HCT116 (cell line): ENCODE measurements around the gene UBTD2. TPM values are rescaled to one million over a fixed set of nuclear protein-coding genes. Genes with fewer than 3 reads are reported as not detected.

Experiments
- ATAC-seq: fragments of 200-7000 bp; cut with Tn5 transposase; 2 replicates; pipeline ENCODE4 v1.9.1; 2020; ENCODE audit warnings: mild to moderate bottlenecking, moderate library complexity
- BruUV-seq: library from RNA; stranded (reverse); fragments of 400-500 nt; replicated peaks from 2 replicates; lab custom pipeline; 2021; lab: Mats Ljungman, UMichigan
- CTCF ChIA-PET: fragments of 300-600 bp; sonication (Branson Sonifier 250); formaldehyde crosslinking; loops from one replicate; lab custom pipeline; 2021; ENCODE audit warnings: antibody characterized with exemption; lab: Charles Lee
- POLR2A ChIA-PET: fragments of 300-600, 350-600 bp; sonication (Branson Sonifier 250); formaldehyde crosslinking; loops from one replicate; lab custom pipeline; 2021; ENCODE audit warnings: antibody characterized with exemption; lab: Charles Lee
- RAD21 ChIA-PET, 2 experiments: fragments of 300-600 bp; sonication (Branson Sonifier 250); formaldehyde crosslinking; loops; one replicate each; lab custom pipeline; 2023; ENCODE audit warnings: low total read pairs in 2 of 2; ENCODE audit not compliant: uncharacterized antibody in 2 of 2, unreplicated experiment in 2 of 2, low non-redundant PET in 1 of 2; lab: Charles Lee
- DNase-seq: peaks from one replicate; pipeline ENCODE4 v3.0.0-alpha.2; 2010; ENCODE audit warnings: low read depth, low spot score
- H2AFZ ChIP-seq: fragments of 200-600 bp; shearing (Covaris generic), sonication (generic); 2 replicates; pipeline ENCODE4 v1.6.1; 2017; ENCODE audit warnings: low read depth, mixed run types, mixed read lengths, antibody characterized with exemption, low read length; ENCODE audit not compliant: poor library complexity, severe bottlenecking
- H3K27ac ChIP-seq: 2 replicates; pipeline ENCODE4 v1.5.1; 2012; ENCODE audit warnings: low read depth, low read length
- H3K27me3 ChIP-seq: fragments of 200-600 bp; sonication (generic); 2 replicates; pipeline ENCODE4 v1.6.1; 2016; ENCODE audit warnings: mixed run types, low read length, mixed read lengths; ENCODE audit not compliant: insufficient read depth
- H3K36me3 ChIP-seq, 2 experiments: fragments of 200-500 bp in 1 of 2; fragments of 200-600 bp in 1 of 2; sonication (Bioruptor generic) in 1 of 2; sonication (generic) in 1 of 2; 2 replicates each; pipeline versions ENCODE4 v1.5.1 to v1.6.1; 2014 to 2016; ENCODE audit warnings: low read length in 2 of 2, inconsistent platforms in 1 of 2, mixed read lengths in 1 of 2, mixed run types in 1 of 2; ENCODE audit not compliant: insufficient read depth in 2 of 2, control insufficient read depth in 1 of 2
- H3K4me1 ChIP-seq, 2 experiments: fragments of 200-600 bp in 1 of 2; sonication (generic) in 1 of 2; 2 replicates each; pipeline versions ENCODE4 v1.5.1 to v1.6.1; 2012 to 2017; ENCODE audit warnings: low read length in 2 of 2, inconsistent platforms in 1 of 2, mild to moderate bottlenecking in 1 of 2, mixed read lengths in 1 of 2, mixed run types in 1 of 2, moderate library complexity in 1 of 2; ENCODE audit not compliant: insufficient read depth in 2 of 2, control insufficient read depth in 1 of 2
- H3K4me2 ChIP-seq: fragments of 200-600 bp; sonication (generic); 2 replicates; pipeline ENCODE4 v1.6.1; 2017; ENCODE audit warnings: mixed run types, low read length, mixed read lengths
- H3K4me3 ChIP-seq, 2 experiments: fragments of 200-600 bp in 1 of 2; sonication (generic) in 1 of 2; replicated peaks in 1 of 2; 2 replicates each; pipeline ENCODE4 v1.5.1; 2011 to 2016; ENCODE audit warnings: low read length in 2 of 2, control low read depth in 1 of 2, low read depth in 1 of 2, mild to moderate bottlenecking in 1 of 2, mixed read lengths in 1 of 2, mixed run types in 1 of 2
- H3K79me2 ChIP-seq: fragments of 200-600 bp; sonication (generic); 2 replicates; pipeline ENCODE4 v1.6.1; 2017; ENCODE audit warnings: mild to moderate bottlenecking, mixed run types, low read length, moderate library complexity, mixed read lengths; ENCODE audit not compliant: insufficient read depth
- H3K9ac ChIP-seq: fragments of 200-600 bp; sonication (generic); 2 replicates; pipeline ENCODE4 v1.6.1; 2016; ENCODE audit warnings: low read length, mixed read lengths
- H3K9me2 ChIP-seq: fragments of 200-600 bp; sonication (generic), shearing (Covaris generic); 2 replicates; pipeline ENCODE4 v1.6.1; 2017; ENCODE audit warnings: mixed run types, mild to moderate bottlenecking, moderate library complexity; ENCODE audit not compliant: insufficient read depth
- H3K9me3 ChIP-seq, 2 experiments: fragments of 200-500 bp in 1 of 2; fragments of 200-600 bp in 1 of 2; sonication (Bioruptor generic) in 1 of 2; sonication (generic) in 1 of 2; 2 replicates each; pipeline ENCODE4 v1.6.1; 2014 to 2017; ENCODE audit warnings: low read length in 2 of 2, mixed read lengths in 2 of 2, inconsistent platforms in 1 of 2, low read depth in 1 of 2, mild to moderate bottlenecking in 1 of 2, mixed run types in 1 of 2, moderate library complexity in 1 of 2; ENCODE audit not compliant: control insufficient read depth in 1 of 2, insufficient read depth in 1 of 2
- H4K20me1 ChIP-seq: fragments of 200-600 bp; sonication (generic), shearing (Covaris generic); 2 replicates; pipeline ENCODE4 v1.6.1; 2017; ENCODE audit warnings: mixed run types, mild to moderate bottlenecking, moderate library complexity; ENCODE audit not compliant: insufficient read depth
- CBX3 ChIP-seq: IDR thresholded peaks from 2 replicates; pipeline ENCODE4 v1.6.1; 2012; ENCODE audit warnings: low read depth
- EZH2 ChIP-seq: fragments of 200-600 bp; sonication (generic); IDR thresholded peaks from 2 replicates; pipeline ENCODE4 v1.6.1; 2017; ENCODE audit warnings: antibody characterized with exemption, mixed run types
- FOSL1 ChIP-seq: IDR thresholded peaks from 2 replicates; pipeline ENCODE4 v1.6.1; 2012; ENCODE audit warnings: low read depth
- JUND ChIP-seq: IDR thresholded peaks from 2 replicates; pipeline ENCODE4 v1.6.1; 2012
- POLR2A ChIP-seq: IDR thresholded peaks from 2 replicates; pipeline ENCODE4 v1.7.0; 2011; ENCODE audit warnings: borderline replicate concordance; ENCODE audit not compliant: insufficient read depth, insufficient read length; ENCODE audit errors: extremely low read depth
- SP1 ChIP-seq: IDR thresholded peaks from 2 replicates; pipeline ENCODE4 v1.6.1; 2012; ENCODE audit warnings: low read depth
- SRF ChIP-seq: IDR thresholded peaks from 2 replicates; pipeline ENCODE4 v1.6.1; 2012; ENCODE audit warnings: low read depth
- TCF7L2 ChIP-seq: IDR thresholded peaks from 2 replicates; pipeline ENCODE4 v1.7.0; 2011; ENCODE audit warnings: borderline replicate concordance, inconsistent platforms; ENCODE audit not compliant: insufficient read depth, insufficient read length; ENCODE audit errors: extremely low read depth
- ZBTB33 ChIP-seq: IDR thresholded peaks from 2 replicates; pipeline ENCODE4 v1.6.1; 2011; ENCODE audit warnings: mild to moderate bottlenecking, low read length, moderate library complexity; ENCODE audit not compliant: insufficient replicate concordance; ENCODE audit errors: extremely low read depth
- ZNF274 ChIP-seq: fragments of 200-500 bp; sonication (Bioruptor generic); IDR thresholded peaks from 2 replicates; pipeline ENCODE4 v1.6.1; 2014; ENCODE audit warnings: mild to moderate bottlenecking, low read depth, low read length, inconsistent platforms
- intact Hi-C: fragments of 100-400 bp; cut with micrococcal nuclease; formaldehyde crosslinking; loops from 2 replicates; pipeline ENCODE4 v1.10.0; 2022
- total RNA-seq: library from RNA; stranded (reverse); gene quantifications from one replicate; pipeline ENCODE4 v1.2.1, GENCODE V29; 2021; ENCODE audit not compliant: unreplicated experiment
- TF ChIP-seq, protein P1 (sequence below): IDR thresholded peaks from 2 replicates; pipeline ENCODE4 v1.6.1; 2012

Gene UBTD2
- total RNA-seq, 1 experiment from 2014 or later: 15.9 TPM

GRCh38 chr5:172311026-172311425, 27.5 kb upstream of the UBTD2 start:
- intact Hi-C loops: no loop called here
- peaks cover 0 to 14% of the 10 kb centered on the region in 2 experiments; a peak in 2 of 4 replicates for H3K4me1 ChIP-seq
- H2AFZ ChIP-seq: no peak overlapping the region
- no peaks in the 10 kb centered on the region for H3K36me3 ChIP-seq
- H3K27me3 ChIP-seq: no peaks in the 10 kb centered on the region
- no peaks in the 10 kb centered on the region for H3K79me2 ChIP-seq
- no peaks in the 10 kb centered on the region for H3K9me2 ChIP-seq
- no peak overlapping the region for H3K4me2 ChIP-seq
- H3K9me3 ChIP-seq: no peaks in the 10 kb centered on the region
- no peak overlapping the region for H3K4me3 ChIP-seq
- no peak overlapping the region for H3K9ac ChIP-seq
- ChIA-PET CTCF (no interaction called here), RAD21 (no interaction called here), POLR2A (no interaction called here)
- H3K27ac ChIP-seq: no peak overlapping the region
- ATAC-seq: no peak
- no peak for DNase-seq
- H4K20me1 ChIP-seq: no peaks in the 10 kb centered on the region
- TF ChIP-seq EZH2 (no peak), JUND (no peak), CBX3 (no peak), ZBTB33 (no peak), POLR2A (no peak), TCF7L2 (no peak), SRF (no peak), SP1 (no peak)
- TF ChIP-seq, protein P1, sequence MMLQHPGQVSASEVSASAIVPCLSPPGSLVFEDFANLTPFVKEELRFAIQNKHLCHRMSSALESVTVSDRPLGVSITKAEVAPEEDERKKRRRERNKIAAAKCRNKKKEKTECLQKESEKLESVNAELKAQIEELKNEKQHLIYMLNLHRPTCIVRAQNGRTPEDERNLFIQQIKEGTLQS: no peak
- BruUV-seq: no TSS peak

DNA sequence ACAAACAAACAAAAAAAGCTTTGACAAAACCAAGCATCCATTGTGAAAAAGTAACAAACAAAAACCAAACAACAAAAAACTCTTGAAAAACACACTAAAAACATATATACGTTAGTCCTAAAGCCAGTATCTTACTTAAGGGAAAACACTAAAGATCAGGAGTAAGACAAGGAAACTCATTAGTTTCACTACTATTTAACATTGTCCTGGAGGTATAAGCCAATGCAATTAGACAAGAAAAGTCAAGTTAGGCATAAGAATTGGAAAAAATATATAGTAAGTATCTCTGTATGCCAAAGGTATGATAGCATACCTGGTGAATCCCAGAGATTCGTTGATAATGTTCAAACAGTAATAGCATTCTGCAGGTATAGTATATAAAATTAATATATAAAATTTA, 21.8 kb upstream of the UBTD2 start:
- intact Hi-C loops: no loop called here
- CTCF ChIA-PET: no interaction called here
- Histone ChIP-seq H3K4me2 (no peak overlapping the region), H4K20me1 (no peaks in the 10 kb centered on the region), H3K79me2 (no peaks in the 10 kb centered on the region), H3K27ac (no peak overlapping the region), H3K9me3 (0 out of 4 replicates have a peak, but pooled peaks cover 0 to 4% of the 10 kb centered on the region in 2 experiments), H2AFZ (no peak overlapping the region), H3K9ac (no peak overlapping the region)
- POLR2A ChIA-PET: interaction anchor here (2.7 kb wide), 1 partner anchor 12 kb away, joined by 6 read pairs; no protein-coding TSS in a partner anchor
- RAD21 ChIA-PET: no interaction called here
- BruUV-seq: no TSS peak
- no peak for TF ChIP-seq ZNF274
- no peak for TF ChIP-seq CBX3
- no peak for TF ChIP-seq ZBTB33
- TF ChIP-seq SP1: no peak
- TF ChIP-seq FOSL1: no peak
- TF ChIP-seq, all 23 proteins: peak for 0
- ATAC-seq (no peak), DNase-seq (no peak)
- Histone ChIP-seq H3K9me2 (no peaks in the 10 kb centered on the region), H3K27me3 (no peaks in the 10 kb centered on the region), H3K4me3 (no peak overlapping the region), H3K36me3 (no peaks in the 10 kb centered on the region), H3K4me1 (peaks cover 12 to 19% of the 10 kb centered on the region in 2 experiments)
